HCT116 (cell line): Measurements from ENCODE around the gene TCERG1L. TPM values are rescaled to one million over a fixed set of nuclear protein-coding genes. Genes with fewer than 3 reads are reported as not detected.

Experiments used
- ATAC-seq: fragments of 200-7000 bp; cut with Tn5 transposase; 2 replicates; pipeline ENCODE4 v1.9.1; 2020; ENCODE audit warnings: mild to moderate bottlenecking, moderate library complexity
- BruUV-seq: library from RNA; stranded (reverse); fragments of 400-500 nt; replicated peaks from 2 replicates; lab custom pipeline; 2021; lab: Mats Ljungman, UMichigan
- CTCF ChIA-PET: fragments of 300-600 bp; sonication (Branson Sonifier 250); formaldehyde crosslinking; loops from one replicate; lab custom pipeline; 2021; ENCODE audit warnings: antibody characterized with exemption; lab: Charles Lee
- POLR2A ChIA-PET: fragments of 300-600, 350-600 bp; sonication (Branson Sonifier 250); formaldehyde crosslinking; loops from one replicate; lab custom pipeline; 2021; ENCODE audit warnings: antibody characterized with exemption; lab: Charles Lee
- RAD21 ChIA-PET, 2 experiments: fragments of 300-600 bp; sonication (Branson Sonifier 250); formaldehyde crosslinking; loops; one replicate each; lab custom pipeline; 2023; ENCODE audit warnings: low total read pairs in 2 of 2; ENCODE audit not compliant: uncharacterized antibody in 2 of 2, unreplicated experiment in 2 of 2, low non-redundant PET in 1 of 2; lab: Charles Lee
- DNase-seq: peaks from one replicate; pipeline ENCODE4 v3.0.0-alpha.2; 2010; ENCODE audit warnings: low read depth, low spot score
- H2AFZ ChIP-seq: fragments of 200-600 bp; shearing (Covaris generic), sonication (generic); 2 replicates; pipeline ENCODE4 v1.6.1; 2017; ENCODE audit warnings: low read depth, mixed run types, mixed read lengths, antibody characterized with exemption, low read length; ENCODE audit not compliant: poor library complexity, severe bottlenecking
- H3K27ac ChIP-seq: 2 replicates; pipeline ENCODE4 v1.5.1; 2012; ENCODE audit warnings: low read depth, low read length
- H3K27me3 ChIP-seq: fragments of 200-600 bp; sonication (generic); 2 replicates; pipeline ENCODE4 v1.6.1; 2016; ENCODE audit warnings: mixed run types, low read length, mixed read lengths; ENCODE audit not compliant: insufficient read depth
- H3K36me3 ChIP-seq, 2 experiments: fragments of 200-500 bp in 1 of 2; fragments of 200-600 bp in 1 of 2; sonication (Bioruptor generic) in 1 of 2; sonication (generic) in 1 of 2; 2 replicates each; pipeline versions ENCODE4 v1.5.1 to v1.6.1; 2014 to 2016; ENCODE audit warnings: low read length in 2 of 2, inconsistent platforms in 1 of 2, mixed read lengths in 1 of 2, mixed run types in 1 of 2; ENCODE audit not compliant: insufficient read depth in 2 of 2, control insufficient read depth in 1 of 2
- H3K4me1 ChIP-seq, 2 experiments: fragments of 200-600 bp in 1 of 2; sonication (generic) in 1 of 2; 2 replicates each; pipeline versions ENCODE4 v1.5.1 to v1.6.1; 2012 to 2017; ENCODE audit warnings: low read length in 2 of 2, inconsistent platforms in 1 of 2, mild to moderate bottlenecking in 1 of 2, mixed read lengths in 1 of 2, mixed run types in 1 of 2, moderate library complexity in 1 of 2; ENCODE audit not compliant: insufficient read depth in 2 of 2, control insufficient read depth in 1 of 2
- H3K4me2 ChIP-seq: fragments of 200-600 bp; sonication (generic); 2 replicates; pipeline ENCODE4 v1.6.1; 2017; ENCODE audit warnings: mixed run types, low read length, mixed read lengths
- H3K4me3 ChIP-seq, 2 experiments: fragments of 200-600 bp in 1 of 2; sonication (generic) in 1 of 2; replicated peaks in 1 of 2; 2 replicates each; pipeline ENCODE4 v1.5.1; 2011 to 2016; ENCODE audit warnings: low read length in 2 of 2, control low read depth in 1 of 2, low read depth in 1 of 2, mild to moderate bottlenecking in 1 of 2, mixed read lengths in 1 of 2, mixed run types in 1 of 2
- H3K79me2 ChIP-seq: fragments of 200-600 bp; sonication (generic); 2 replicates; pipeline ENCODE4 v1.6.1; 2017; ENCODE audit warnings: mild to moderate bottlenecking, mixed run types, low read length, moderate library complexity, mixed read lengths; ENCODE audit not compliant: insufficient read depth
- H3K9ac ChIP-seq: fragments of 200-600 bp; sonication (generic); 2 replicates; pipeline ENCODE4 v1.6.1; 2016; ENCODE audit warnings: low read length, mixed read lengths
- H3K9me2 ChIP-seq: fragments of 200-600 bp; sonication (generic), shearing (Covaris generic); 2 replicates; pipeline ENCODE4 v1.6.1; 2017; ENCODE audit warnings: mixed run types, mild to moderate bottlenecking, moderate library complexity; ENCODE audit not compliant: insufficient read depth
- H3K9me3 ChIP-seq, 2 experiments: fragments of 200-500 bp in 1 of 2; fragments of 200-600 bp in 1 of 2; sonication (Bioruptor generic) in 1 of 2; sonication (generic) in 1 of 2; 2 replicates each; pipeline ENCODE4 v1.6.1; 2014 to 2017; ENCODE audit warnings: low read length in 2 of 2, mixed read lengths in 2 of 2, inconsistent platforms in 1 of 2, low read depth in 1 of 2, mild to moderate bottlenecking in 1 of 2, mixed run types in 1 of 2, moderate library complexity in 1 of 2; ENCODE audit not compliant: control insufficient read depth in 1 of 2, insufficient read depth in 1 of 2
- H4K20me1 ChIP-seq: fragments of 200-600 bp; sonication (generic), shearing (Covaris generic); 2 replicates; pipeline ENCODE4 v1.6.1; 2017; ENCODE audit warnings: mixed run types, mild to moderate bottlenecking, moderate library complexity; ENCODE audit not compliant: insufficient read depth
- CBX3 ChIP-seq: IDR thresholded peaks from 2 replicates; pipeline ENCODE4 v1.6.1; 2012; ENCODE audit warnings: low read depth
- CTCF ChIP-seq, 3 experiments: fragments of 200-600 bp in 1 of 3; sonication (generic) in 1 of 3; IDR thresholded peaks in 2 of 3; conservative IDR thresholded peaks in 1 of 3; 2 replicates each; pipeline ENCODE4 v1.5.1; 2012 to 2017; ENCODE audit warnings: low read depth in 2 of 3, low read length in 2 of 3, antibody characterized with exemption in 1 of 3, borderline replicate concordance in 1 of 3, control low read depth in 1 of 3, mild to moderate bottlenecking in 1 of 3, mixed read lengths in 1 of 3, mixed run types in 1 of 3, moderate library complexity in 1 of 3; ENCODE audit not compliant: insufficient read depth in 1 of 3
- EZH2 ChIP-seq: fragments of 200-600 bp; sonication (generic); IDR thresholded peaks from 2 replicates; pipeline ENCODE4 v1.6.1; 2017; ENCODE audit warnings: antibody characterized with exemption, mixed run types
- FOSL1 ChIP-seq: IDR thresholded peaks from 2 replicates; pipeline ENCODE4 v1.6.1; 2012; ENCODE audit warnings: low read depth
- JUND ChIP-seq: IDR thresholded peaks from 2 replicates; pipeline ENCODE4 v1.6.1; 2012
- RAD21 ChIP-seq: IDR thresholded peaks from 2 replicates; pipeline ENCODE4 v1.6.1; 2012; ENCODE audit warnings: low read depth, mild to moderate bottlenecking
- SIN3A ChIP-seq: IDR thresholded peaks from 2 replicates; pipeline ENCODE4 v1.6.1; 2012; ENCODE audit warnings: low read depth
- SP1 ChIP-seq: IDR thresholded peaks from 2 replicates; pipeline ENCODE4 v1.6.1; 2012; ENCODE audit warnings: low read depth
- SRF ChIP-seq: IDR thresholded peaks from 2 replicates; pipeline ENCODE4 v1.6.1; 2012; ENCODE audit warnings: low read depth
- TCF7L2 ChIP-seq: IDR thresholded peaks from 2 replicates; pipeline ENCODE4 v1.7.0; 2011; ENCODE audit warnings: borderline replicate concordance, inconsistent platforms; ENCODE audit not compliant: insufficient read depth, insufficient read length; ENCODE audit errors: extremely low read depth
- YY1 ChIP-seq: IDR thresholded peaks from 2 replicates; pipeline ENCODE4 v1.6.1; 2011; ENCODE audit warnings: low read length, low read depth, moderate library complexity, mild to moderate bottlenecking; ENCODE audit not compliant: insufficient replicate concordance; ENCODE audit errors: extremely low read depth
- ZBTB33 ChIP-seq: IDR thresholded peaks from 2 replicates; pipeline ENCODE4 v1.6.1; 2011; ENCODE audit warnings: mild to moderate bottlenecking, low read length, moderate library complexity; ENCODE audit not compliant: insufficient replicate concordance; ENCODE audit errors: extremely low read depth
- ZFX ChIP-seq: fragments of 450-650 bp; IDR thresholded peaks from 2 replicates; pipeline ENCODE4 v1.6.1; 2017
- ZNF274 ChIP-seq: fragments of 200-500 bp; sonication (Bioruptor generic); IDR thresholded peaks from 2 replicates; pipeline ENCODE4 v1.6.1; 2014; ENCODE audit warnings: mild to moderate bottlenecking, low read depth, low read length, inconsistent platforms
- intact Hi-C: fragments of 100-400 bp; cut with micrococcal nuclease; formaldehyde crosslinking; loops from 2 replicates; pipeline ENCODE4 v1.10.0; 2022
- total RNA-seq: library from RNA; stranded (reverse); gene quantifications from one replicate; pipeline ENCODE4 v1.2.1, GENCODE V29; 2021; ENCODE audit not compliant: unreplicated experiment

Gene TCERG1L
- total RNA-seq, 1 experiment from 2014 or later: not detected

GRCh38 chr10:131224106-131224505 is 87.4 kb downstream of the TCERG1L start:
- Histone ChIP-seq H2AFZ (no peak overlapping the region), H3K9me2 (no peaks in the 10 kb centered on the region), H3K9ac (no peak overlapping the region), H3K27me3 (no peaks in the 10 kb centered on the region), H3K4me3 (no peak overlapping the region), H3K4me1 (no peaks in the 10 kb centered on the region), H3K4me2 (no peak overlapping the region), H3K36me3 (no peaks in the 10 kb centered on the region), H3K9me3 (no peaks in the 10 kb centered on the region), H3K79me2 (no peaks in the 10 kb centered on the region), H4K20me1 (no peaks in the 10 kb centered on the region), H3K27ac (no peak overlapping the region)
- RAD21 ChIA-PET: no interaction called here
- CTCF ChIA-PET: no interaction called here
- no TSS peak for BruUV-seq
- DNase-seq (no peak), ATAC-seq (no peak)
- intact Hi-C loops: no loop called here
- POLR2A ChIA-PET: no interaction called here
- TF ChIP-seq JUND (no peak), SRF (no peak), SP1 (no peak), CTCF (IDR thresholded peaks at IDR 0.05 in 2 of 3, conservative IDR thresholded peaks at IDR 0.05 in 1 of 3; ENCODE audit: borderline replicate concordance in 1 of 3, insufficient read depth in 1 of 3, low read depth in 2 of 3, low read length in 2 of 3) (no peak), YY1 (no peak)

GRCh38 chr10:131223422-131223821 is 88.1 kb downstream of the TCERG1L start:
- H3K4me2 ChIP-seq: no peak overlapping the region
- no peaks in the 10 kb centered on the region for H3K79me2 ChIP-seq
- no peaks in the 10 kb centered on the region for H3K36me3 ChIP-seq
- no TSS peak for BruUV-seq
- ATAC-seq: no peak
- H3K27ac ChIP-seq: no peak overlapping the region
- ChIA-PET CTCF (no interaction called here), POLR2A (no interaction called here), RAD21 (no interaction called here)
- no peak overlapping the region for H3K9ac ChIP-seq
- no peak for DNase-seq
- no peaks in the 10 kb centered on the region for H3K9me3 ChIP-seq
- no peaks in the 10 kb centered on the region for H3K9me2 ChIP-seq
- no peak overlapping the region for H2AFZ ChIP-seq
- intact Hi-C loops: no loop called here
- no peaks in the 10 kb centered on the region for H3K4me1 ChIP-seq
- no peaks in the 10 kb centered on the region for H3K27me3 ChIP-seq
- no peak overlapping the region for H3K4me3 ChIP-seq
- no peak for TF ChIP-seq ZNF274
- TF ChIP-seq CBX3: no peak
- TF ChIP-seq ZBTB33: no peak
- no peak for TF ChIP-seq EZH2
- no peak for TF ChIP-seq RAD21
- no peak for TF ChIP-seq ZFX
- no peak for TF ChIP-seq TCF7L2
- no peak for TF ChIP-seq SIN3A
- no peak for TF ChIP-seq FOSL1
- no peak for TF ChIP-seq CTCF (IDR thresholded peaks at IDR 0.05 in 2 of 3, conservative IDR thresholded peaks at IDR 0.05 in 1 of 3; ENCODE audit: borderline replicate concordance in 1 of 3, insufficient read depth in 1 of 3, low read depth in 2 of 3, low read length in 2 of 3)
- no peaks in the 10 kb centered on the region for H4K20me1 ChIP-seq
